H1 (cell line): ENCODE results near the gene ZMAT5. TPM values are rescaled to one million over a fixed set of nuclear protein-coding genes. Genes with fewer than 3 reads are reported as not detected.

ENCODE experiments used
- CTCF ChIA-PET: fragments of 300-600 bp; sonication (Branson Sonifier 250); formaldehyde crosslinking; loops from one replicate; lab custom pipeline; 2021; ENCODE audit not compliant: partially characterized antibody; lab: Charles Lee
- POLR2A ChIA-PET: fragments of 300-600 bp; sonication (Branson Sonifier 250); formaldehyde crosslinking; loops from one replicate; lab custom pipeline; 2021; ENCODE audit warnings: inconsistent platforms; ENCODE audit not compliant: partially characterized antibody; lab: Charles Lee
- DNase-seq, 2 experiments: peaks; one replicate each; pipeline versions ENCODE4 v3.0.0 to v3.0.0-alpha.2; 2010 to 2022; ENCODE audit warnings: low spot score in 2 of 2, low read depth in 1 of 2, mixed read lengths in 1 of 2
- FAIRE-seq: peaks from 2 replicates; lab custom pipeline; 2011; peaks lifted over from hg19 to GRCh38; lab: Jason Lieb, UNC
- H2AFZ ChIP-seq: 2 replicates; pipeline ENCODE4 v1.8.1; 2012; ENCODE audit warnings: low read length, inconsistent platforms
- H2AK5ac ChIP-seq: 2 replicates; pipeline ENCODE4 v1.6.1; 2013; ENCODE audit warnings: low read depth, low read length
- H2BK120ac ChIP-seq: replicated peaks from 2 replicates; pipeline ENCODE3; 2013; ENCODE audit warnings: low read depth, low read length, inconsistent platforms
- H2BK12ac ChIP-seq: 2 replicates; pipeline ENCODE4 v1.6.1; 2013; ENCODE audit warnings: low read depth, low read length
- H2BK15ac ChIP-seq: 2 replicates; pipeline ENCODE4 v1.6.1; 2013; ENCODE audit warnings: low read length
- H2BK20ac ChIP-seq: 2 replicates; pipeline ENCODE4 v1.6.1; 2013; ENCODE audit warnings: low read length
- H2BK5ac ChIP-seq: 2 replicates; pipeline ENCODE4 v1.6.1; 2013; ENCODE audit warnings: low read depth, low read length
- H3K14ac ChIP-seq: 2 replicates; pipeline ENCODE4 v1.6.1; 2013; ENCODE audit warnings: inconsistent platforms; ENCODE audit not compliant: insufficient read length
- H3K18ac ChIP-seq: 2 replicates; pipeline ENCODE4 v1.6.1; 2013; ENCODE audit warnings: low read length; ENCODE audit errors: extremely low read depth
- H3K23ac ChIP-seq: 2 replicates; pipeline ENCODE4 v1.6.1; 2013; ENCODE audit warnings: inconsistent platforms; ENCODE audit not compliant: insufficient read length
- H3K23me2 ChIP-seq: 2 replicates; pipeline ENCODE4 v1.6.1; 2013; ENCODE audit warnings: low read depth, low read length
- H3K27ac ChIP-seq: 2 replicates; pipeline ENCODE4 v1.6.1; 2011; ENCODE audit warnings: low read depth, low read length, inconsistent platforms
- H3K27me3 ChIP-seq, 4 experiments: replicated peaks in 1 of 4; 1 replicate in 1 of 4; 2 replicates in 3 of 4; pipeline versions ENCODE4 v1.6.1 to v1.8.1; 2011 to 2013; ENCODE audit warnings: low read length in 3 of 4, mild to moderate bottlenecking in 3 of 4, inconsistent platforms in 2 of 4, mixed read lengths in 2 of 4, moderate library complexity in 1 of 4; ENCODE audit not compliant: control insufficient read depth in 3 of 4, insufficient read depth in 3 of 4; ENCODE audit errors: extremely low read depth in 1 of 4
- H3K36me3 ChIP-seq, 4 experiments: 2 replicates each; pipeline versions ENCODE4 v1.6.1 to v1.8.1; 2011 to 2013; ENCODE audit warnings: mild to moderate bottlenecking in 4 of 4, low read length in 3 of 4, moderate library complexity in 2 of 4, control low read depth in 1 of 4, inconsistent platforms in 1 of 4; ENCODE audit not compliant: insufficient read depth in 4 of 4, control insufficient read depth in 2 of 4
- H3K4ac ChIP-seq: replicated peaks from 2 replicates; pipeline ENCODE3; 2013; ENCODE audit warnings: low read length, low read depth, mixed read lengths, inconsistent platforms; ENCODE audit not compliant: insufficient read length
- H3K4me1 ChIP-seq, 4 experiments: replicated peaks in 1 of 4; 1 replicate in 1 of 4; 2 replicates in 3 of 4; pipeline versions ENCODE4 v1.6.1 to v1.8.1; 2011 to 2013; ENCODE audit warnings: low read length in 3 of 4, inconsistent platforms in 2 of 4, mixed read lengths in 1 of 4; ENCODE audit not compliant: insufficient read depth in 4 of 4, control insufficient read depth in 3 of 4
- H3K4me2 ChIP-seq, 2 experiments: 2 replicates each; pipeline versions ENCODE4 v1.6.1 to v1.8.1; 2011 to 2013; ENCODE audit warnings: low read depth in 2 of 2, low read length in 2 of 2, control low read depth in 1 of 2, inconsistent platforms in 1 of 2, mild to moderate bottlenecking in 1 of 2; ENCODE audit not compliant: insufficient read depth in 1 of 2
- H3K4me3 ChIP-seq, 4 experiments: fragments of 200-600, 300-600 bp in 1 of 4; sonication (generic), shearing (Covaris generic), sonication (Bioruptor Twin) in 1 of 4; 2 replicates each; pipeline versions ENCODE4 v1.5.1 to v1.8.1; 2011 to 2016; ENCODE audit warnings: low read length in 4 of 4, low read depth in 3 of 4, control low read depth in 2 of 4, inconsistent platforms in 2 of 4, mild to moderate bottlenecking in 2 of 4, mixed read lengths in 1 of 4, moderate library complexity in 1 of 4; ENCODE audit not compliant: insufficient read depth in 2 of 4; ENCODE audit errors: extremely low read depth in 1 of 4
- H3K56ac ChIP-seq: replicated peaks from 2 replicates; pipeline ENCODE3; 2013; ENCODE audit warnings: low read depth, mild to moderate bottlenecking, mixed read lengths, low read length, inconsistent platforms; ENCODE audit not compliant: insufficient read length
- H3K79me1 ChIP-seq: 2 replicates; pipeline ENCODE4 v1.6.1; 2013; ENCODE audit warnings: low read depth, low read length, control low read depth
- H3K79me2 ChIP-seq, 2 experiments: 2 replicates each; pipeline versions ENCODE4 v1.6.1 to v1.8.1; 2012 to 2013; ENCODE audit warnings: low read length in 2 of 2, mild to moderate bottlenecking in 2 of 2, inconsistent platforms in 1 of 2; ENCODE audit not compliant: insufficient read depth in 2 of 2, control insufficient read depth in 1 of 2
- H3K9ac ChIP-seq, 4 experiments: replicated peaks in 1 of 4; 1 replicate in 1 of 4; 2 replicates in 3 of 4; pipeline versions ENCODE4 v1.6.1 to v1.8.1; 2011 to 2013; ENCODE audit warnings: low read depth in 3 of 4, low read length in 3 of 4, control low read depth in 2 of 4, mild to moderate bottlenecking in 2 of 4, moderate library complexity in 2 of 4, inconsistent platforms in 1 of 4; ENCODE audit errors: extremely low read depth in 1 of 4
- H3K9me3 ChIP-seq, 2 experiments: 2 replicates each; pipeline versions ENCODE4 v1.6.1 to v1.8.1; 2012 to 2013; ENCODE audit warnings: mild to moderate bottlenecking in 2 of 2, moderate library complexity in 2 of 2, control low read depth in 1 of 2, inconsistent platforms in 1 of 2, low read depth in 1 of 2, low read length in 1 of 2, mixed read lengths in 1 of 2; ENCODE audit not compliant: insufficient read depth in 2 of 2
- H4K20me1 ChIP-seq, 2 experiments: replicated peaks in 1 of 2; 2 replicates each; pipeline versions ENCODE3 to v1.8.1; 2011 to 2013; ENCODE audit warnings: inconsistent platforms in 2 of 2, low read length in 2 of 2, mild to moderate bottlenecking in 1 of 2; ENCODE audit not compliant: insufficient read depth in 2 of 2, control insufficient read depth in 1 of 2
- H4K5ac ChIP-seq: 2 replicates; pipeline ENCODE4 v1.6.1; 2013; ENCODE audit warnings: low read length, low read depth, mixed read lengths, inconsistent platforms; ENCODE audit not compliant: insufficient read length
- H4K8ac ChIP-seq: 2 replicates; pipeline ENCODE4 v1.8.0; 2013; ENCODE audit warnings: mild to moderate bottlenecking, moderate library complexity, low read length, inconsistent platforms; ENCODE audit not compliant: insufficient read depth; ENCODE audit errors: extremely low read depth
- H4K91ac ChIP-seq: replicated peaks from 2 replicates; pipeline ENCODE3; 2013; ENCODE audit warnings: low read length, mixed read lengths, inconsistent platforms; ENCODE audit not compliant: insufficient read length
- WGBS, 2 experiments: shearing (Covaris generic) in 1 of 2; methylation state at CpG; one replicate each; pipeline versions ENCODE4 v1.1.6 to v1.1.7; 2013 to 2015; ENCODE audit warnings: low lambda C conversion rate in 2 of 2, mixed read lengths in 2 of 2, inconsistent platforms in 1 of 2, low coverage in 1 of 2, missing lambda C conversion rate in 1 of 2; ENCODE audit not compliant: insufficient replicate concordance in 2 of 2, insufficient coverage in 1 of 2, insufficient read length in 1 of 2; ENCODE audit errors: extremely low coverage in 1 of 2, missing lambda C conversion rate in 1 of 2; 5-methylcytosine and 5-hydroxymethylcytosine counted together
- polyA plus RNA-seq, 7 experiments: library from polyadenylated mRNA; depleted of rRNA in 3 of 7; stranded (reverse) in 5 of 7; unstranded in 2 of 7; fragments of >200 nt in 5 of 7; fragments of 200-250 nt in 2 of 7; gene quantifications; 1 replicate in 5 of 7; 2 replicates in 1 of 7; 4 replicates in 1 of 7; pipeline versions ENCODE4 v1.2.1 to v1.2.3, GENCODE V29; 2011 to 2013; ENCODE audit warnings: missing spikeins in 2 of 7, mixed read lengths in 2 of 7
- total RNA-seq: library from RNA; stranded (reverse); fragmentation: NEBNext Ultra II Directional; extraction: Animal tissue kit (Norgen Biotek cat#: 25700); gene quantifications from 2 replicates; pipeline ENCODE4 v1.2.1, GENCODE V29; 2021

ZMAT5 gene
- total and polyA plus RNA-seq, 2 of the 8 experiments (the other 6 are each of a cell fraction or from before 2014, with no cell fraction given): 14.0 to 38.3 TPM

DNA sequence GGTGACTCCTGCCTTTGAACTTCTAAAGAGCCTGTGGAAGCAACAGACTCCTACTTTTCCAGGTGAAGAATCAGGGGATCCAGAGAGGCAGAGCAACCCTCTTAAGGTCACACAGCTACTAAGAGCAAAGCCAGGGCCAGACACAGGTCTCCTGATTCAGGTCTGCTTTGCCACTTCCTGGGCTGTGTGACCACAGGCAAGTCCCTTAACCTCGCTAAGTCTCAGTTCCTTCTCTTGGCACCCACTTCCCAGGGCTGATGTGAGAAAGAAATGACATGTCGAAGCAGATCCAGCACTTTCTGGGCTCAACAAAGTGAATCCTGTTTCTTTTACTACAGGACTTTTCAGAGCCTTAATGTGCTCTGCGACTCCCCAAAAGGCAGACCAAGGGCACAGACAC lies 30.5 kb upstream of the ZMAT5 start:
- H3K9ac ChIP-seq: no peak overlapping the region
- CTCF ChIA-PET: interaction anchor here (1.4 kb wide), 1 partner anchor 208 kb away, joined by 5 read pairs; no protein-coding TSS in a partner anchor
- H3K4me3 ChIP-seq: no peak overlapping the region
- peaks cover 0 to 3% (median 0%) of the 10 kb centered on the region in 4 experiments; a peak in 1 of 7 replicates for H3K4me1 ChIP-seq
- H4K91ac ChIP-seq: no peak overlapping the region
- no peak overlapping the region for H3K4ac ChIP-seq
- no peak overlapping the region for H3K56ac ChIP-seq
- H2AK5ac ChIP-seq: no peak overlapping the region
- no peak overlapping the region for H2BK120ac ChIP-seq
- H2BK12ac ChIP-seq: no peak overlapping the region
- FAIRE-seq: no peak
- no peak overlapping the region for H2AFZ ChIP-seq
- POLR2A ChIA-PET: no interaction called here
- H3K79me2 ChIP-seq: no peaks in the 10 kb centered on the region
- no peaks in the 10 kb centered on the region for H3K79me1 ChIP-seq
- no peak overlapping the region for H4K5ac ChIP-seq
- peaks cover 0 to 2% of the 10 kb centered on the region in 2 experiments for H4K20me1 ChIP-seq
- no peak overlapping the region for H3K18ac ChIP-seq
- no peak overlapping the region for H3K14ac ChIP-seq
- no peak overlapping the region for H2BK20ac ChIP-seq
- no peak overlapping the region for H2BK5ac ChIP-seq
- H3K36me3 ChIP-seq: peaks cover 0 to 33% (median 13%) of the 10 kb centered on the region in 4 experiments; a peak in 6 of 8 replicates
- H3K4me2 ChIP-seq: no peak overlapping the region
- H3K9me3 ChIP-seq: no peaks in the 10 kb centered on the region
- no peaks in the 10 kb centered on the region for H3K23me2 ChIP-seq
- H3K27ac ChIP-seq: no peak overlapping the region
- no peak overlapping the region for H3K23ac ChIP-seq
- no peak overlapping the region for H2BK15ac ChIP-seq
- WGBS, 2 experiments: 83% methylated on average over 3 of the region's 3 CpGs; no CpG with 5 or more reads in 1 of the 2 experiments
- H3K27me3 ChIP-seq: no peaks in the 10 kb centered on the region
- DNase-seq: no peak
- H4K8ac ChIP-seq: no peak overlapping the region
